ENCODE data around the gene TTYH1.

GRCh38 chr19:54460230-54461005, 45.2 kb downstream of the TTYH1 start:
- TF ChIP-seq GATA2 (IDR thresholded peaks at IDR 0.05; ENCODE audit: low read depth, low read length) (no peak), GATA3 (IDR thresholded peaks at IDR 0.05; ENCODE audit: low read depth, low read length) (no peak)

All from SH-SY5Y (cell line).